A549 treated with AZD9567 at 1 μM for 4 hours (cell line): ENCODE data around the gene LHX1. TPM values are rescaled to one million over a fixed set of nuclear protein-coding genes. Genes with fewer than 3 reads are reported as not detected.

Source experiments
- total RNA-seq: library from RNA; stranded (reverse); fragments of 200-300 nt; extraction: Qiagen RNA extraction; gene quantifications from 5 replicates; pipeline ENCODE4 v1.2.3, GENCODE V29; 2022; ENCODE audit not compliant: insufficient read depth

The LHX1 gene
- 1.2 to 1.6 TPM (median 1.6 TPM) in 5 replicates for total RNA-seq

DNA sequence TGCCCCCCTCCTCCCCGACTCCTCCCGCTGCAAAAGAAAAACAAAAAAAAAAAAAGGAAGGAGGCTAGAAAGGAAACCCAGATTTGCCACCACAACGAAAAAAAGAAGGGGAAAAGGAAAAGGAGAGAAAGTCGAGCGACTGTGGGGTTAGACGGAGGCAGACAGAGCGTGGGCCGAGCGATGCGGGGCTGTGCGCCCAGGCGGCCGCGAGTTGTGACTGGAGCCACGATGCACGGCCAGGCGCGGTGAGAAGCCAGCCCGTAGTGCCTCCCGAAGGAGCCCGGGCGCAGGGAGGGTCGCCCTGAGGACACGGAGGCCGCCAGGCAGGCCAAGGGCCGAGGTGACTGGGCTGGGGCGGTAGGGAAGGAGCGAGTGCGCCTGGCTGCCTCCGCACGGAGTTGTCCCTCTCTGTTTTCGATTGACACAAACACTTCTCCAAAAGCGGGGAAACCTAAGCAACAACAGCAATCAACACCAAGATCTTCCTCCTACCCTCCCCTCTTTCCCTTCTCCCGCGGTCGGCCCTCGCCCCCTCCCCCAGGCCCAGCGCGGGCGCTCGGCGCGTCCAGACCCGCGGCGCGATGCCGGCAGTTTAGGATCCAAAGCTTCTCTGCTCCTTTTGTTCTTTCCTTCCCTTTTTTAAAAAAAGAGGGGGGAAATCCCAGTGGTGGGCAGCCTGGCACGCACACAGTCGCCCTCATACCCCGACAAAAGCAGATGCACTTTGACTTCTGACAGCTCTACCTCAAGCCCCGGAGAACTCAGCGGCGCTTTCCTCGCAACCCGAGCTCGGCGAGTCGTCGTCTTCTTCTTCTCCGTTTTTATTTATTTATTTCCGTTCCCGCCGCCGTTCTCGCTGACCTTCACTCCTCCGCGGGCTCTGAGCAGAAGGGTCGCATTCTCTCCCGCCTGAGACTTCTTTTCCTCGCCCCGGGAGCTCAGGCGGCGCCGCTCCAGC lies at the start of gene LHX1:
Gene LHX1, plus strand, starts transcription at position 475 of the 958 bp plus-strand sequence. CDS start 723 bp downstream, outside the sequence.

DNA sequence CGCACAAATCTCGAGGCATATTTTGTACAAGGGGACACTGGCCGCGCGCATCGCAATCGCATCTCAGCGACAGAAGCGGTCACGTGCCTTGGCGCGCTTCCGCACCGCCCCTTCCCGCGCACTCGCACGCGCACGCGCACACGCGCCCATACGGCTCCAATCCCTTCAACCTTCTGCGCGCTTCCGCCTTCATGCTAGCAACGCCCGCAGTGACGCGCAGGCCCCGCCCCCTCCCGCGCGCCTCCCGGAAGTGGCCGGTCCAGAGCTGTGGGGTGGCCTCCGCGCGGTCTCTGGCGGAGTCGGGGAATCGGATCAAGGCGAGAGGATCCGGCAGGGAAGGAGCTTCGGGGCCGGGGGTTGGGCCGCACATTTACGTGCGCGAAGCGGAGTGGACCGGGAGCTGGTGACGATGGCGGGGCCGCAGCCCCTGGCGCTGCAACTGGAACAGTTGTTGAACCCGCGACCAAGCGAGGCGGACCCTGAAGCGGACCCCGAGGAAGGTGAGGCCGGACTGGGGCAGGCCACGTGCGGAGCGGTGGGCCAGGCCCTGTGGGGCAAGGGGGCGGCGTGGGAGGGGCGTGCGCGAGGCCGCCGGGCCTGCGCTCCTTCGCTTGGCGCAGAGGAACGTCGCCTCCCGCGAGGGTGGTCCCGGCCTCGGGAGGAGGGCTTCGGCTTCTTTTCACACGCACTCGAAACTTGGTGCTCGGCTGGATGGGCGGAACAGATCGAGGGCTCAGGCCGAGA lies 11.6 kb downstream of the LHX1 start, which contains the start of gene AATF:
Gene AATF, plus strand, starts transcription at position 238 of the 744 bp plus-strand sequence. Its CDS starts 172 bp downstream, at position 410.

Other genes starting within 250 kb of the LHX1 start
- gene AATF, start 11.5 kb downstream of the LHX1 start, total RNA-seq, result 106 to 123 TPM (median 111 TPM) in 5 replicates